Smooth muscle cell (in vitro differentiated cells): ENCODE measurements around the gene ABHD11. TPM values are rescaled to one million over a fixed set of nuclear protein-coding genes. Genes with fewer than 3 reads are reported as not detected.
A peak's percentile ranks its signal among the peaks of the same experiment; 100 is the strongest.

Experiments used
- DNase-seq: peaks from one replicate; lab custom pipeline; 2025; ENCODE audit not compliant: unreplicated experiment; lab: John Stamatoyannopoulos, UW
- H2AFZ ChIP-seq: fragments of 200-600 bp; sonication (generic); 2 replicates; pipeline ENCODE4 v1.6.0; 2016; ENCODE audit warnings: antibody characterized with exemption, low read depth, mild to moderate bottlenecking
- H3F3A ChIP-seq: fragments of 200-600 bp; sonication (generic); 2 replicates; pipeline ENCODE4 v1.6.0; 2017; ENCODE audit warnings: antibody characterized with exemption, low read depth
- H3K27ac ChIP-seq: fragments of 200-600 bp; sonication (generic); 2 replicates; pipeline ENCODE4 v1.5.1; 2016; ENCODE audit warnings: low read depth, mild to moderate bottlenecking
- H3K27me3 ChIP-seq: fragments of 200-600 bp; sonication (generic); 2 replicates; pipeline ENCODE4 v1.6.1; 2016; ENCODE audit warnings: low read depth, mild to moderate bottlenecking
- H3K36me3 ChIP-seq: fragments of 200-600 bp; sonication (generic); 2 replicates; pipeline ENCODE4 v1.5.1; 2016; ENCODE audit warnings: low read depth
- H3K4me1 ChIP-seq: fragments of 200-600 bp; sonication (generic); 2 replicates; pipeline ENCODE4 v1.5.1; 2016; ENCODE audit warnings: low read depth
- H3K4me2 ChIP-seq: fragments of 200-600 bp; sonication (generic); 2 replicates; pipeline ENCODE4 v1.6.0; 2016; ENCODE audit warnings: mild to moderate bottlenecking
- H3K4me3 ChIP-seq: fragments of 200-600 bp; sonication (generic); 2 replicates; pipeline ENCODE4 v1.5.1; 2016; ENCODE audit warnings: mild to moderate bottlenecking
- H3K79me2 ChIP-seq: fragments of 200-600 bp; sonication (generic); 2 replicates; pipeline ENCODE4 v1.6.0; 2016; ENCODE audit warnings: low read depth, mild to moderate bottlenecking
- H3K9ac ChIP-seq: fragments of 200-600 bp; sonication (generic); 2 replicates; pipeline ENCODE4 v1.6.0; 2016; ENCODE audit warnings: low read depth
- H3K9me3 ChIP-seq: fragments of 200-600 bp; sonication (generic); replicated peaks from 2 replicates; pipeline ENCODE4 v1.5.1; 2016; ENCODE audit warnings: low read depth
- H4K20me1 ChIP-seq: fragments of 200-600 bp; sonication (generic); 2 replicates; pipeline ENCODE4 v1.6.0; 2016; ENCODE audit warnings: low read depth
- CTCF ChIP-seq: fragments of 200-600 bp; sonication (generic); IDR thresholded peaks from 2 replicates; pipeline ENCODE4 v1.5.1; 2017; ENCODE audit warnings: borderline replicate concordance, mild to moderate bottlenecking, antibody characterized with exemption; ENCODE audit not compliant: insufficient read depth, poor library complexity, severe bottlenecking
- WGBS: methylation state at CpG from one replicate; pipeline ENCODE4 v1.1.7; 2016; ENCODE audit warnings: low lambda C conversion rate; 5-methylcytosine and 5-hydroxymethylcytosine counted together
- polyA plus RNA-seq: library from polyadenylated mRNA; unstranded; fragments of >200 nt; fragmentation: Nextera tagmentation; extraction: Ambion mirVana; gene quantifications from 2 replicates; pipeline ENCODE4 v1.2.1, GENCODE V29; 2016
- total RNA-seq: library from RNA; depleted of rRNA; stranded (reverse); fragments of >200 nt; gene quantifications from 2 replicates; pipeline ENCODE4 v1.2.3, GENCODE V29; 2014

The ABHD11 gene
- total and polyA plus RNA-seq, 2 experiments from 2014 or later = 14.1 to 16.5 TPM

DNA sequence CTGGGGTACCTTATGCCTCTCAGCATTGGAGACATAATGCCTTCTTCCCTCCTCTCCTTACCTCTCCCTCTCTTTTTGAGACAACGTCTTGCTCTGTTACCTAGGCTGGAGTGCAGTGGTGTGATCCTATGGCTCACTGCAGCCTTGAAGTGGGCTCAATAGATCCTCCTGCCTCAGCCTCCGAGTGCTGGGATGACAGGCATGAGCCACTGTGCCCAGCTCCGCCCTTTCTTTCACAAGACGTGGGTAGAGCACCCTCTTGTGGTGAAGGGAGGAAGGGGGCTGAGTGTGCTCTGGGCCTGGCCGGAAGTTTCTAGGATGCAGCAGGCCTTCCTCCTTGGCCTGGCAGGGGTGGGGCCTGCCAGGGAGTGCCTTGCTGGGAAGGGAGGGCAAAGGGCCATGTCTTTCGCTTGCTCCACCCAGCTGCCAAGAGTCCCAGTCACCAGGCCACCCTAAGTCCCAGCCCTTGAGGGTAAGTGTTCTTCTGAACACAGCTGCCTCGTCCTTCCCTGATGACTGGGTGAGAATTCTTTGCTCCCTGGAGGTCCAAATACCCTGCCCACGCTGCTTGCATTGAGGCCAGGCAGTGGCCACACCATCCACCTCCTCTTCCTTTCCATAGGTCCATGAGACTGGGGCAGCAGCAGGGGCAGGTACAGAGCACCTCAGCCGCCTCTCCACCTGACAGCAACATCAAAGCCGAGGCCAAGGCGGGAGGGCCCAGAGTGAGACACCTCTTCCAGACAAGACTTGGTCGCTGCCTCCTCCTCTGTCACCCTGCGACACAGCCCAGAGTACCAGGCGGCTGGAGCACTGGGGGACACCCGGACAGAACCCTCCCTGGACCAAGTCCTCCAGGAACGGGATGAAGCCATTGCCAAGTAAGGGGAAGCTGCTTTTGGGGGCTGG lies 3.7 kb downstream of the ABHD11 start:
- WGBS = 61% methylated on average over 16 of the region's 16 CpGs
- Histone ChIP-seq H4K20me1 (no peaks in the 10 kb centered on the region), H3K4me3 (no peak overlapping the region), H3F3A (no peaks in the 10 kb centered on the region), H3K4me1 (peaks cover 3% of the 10 kb centered on the region), H3K79me2 (no peaks in the 10 kb centered on the region), H3K36me3 (no peaks in the 10 kb centered on the region), H3K27ac (no peak overlapping the region), H3K9ac (no peak overlapping the region), H3K4me2 (no peak overlapping the region), H3K9me3 (no peaks in the 10 kb centered on the region), H3K27me3 (no peaks in the 10 kb centered on the region), H2AFZ (no peak overlapping the region)
- peak; percentile 69 for TF ChIP-seq CTCF
- peak; percentile 16 for DNase-seq

DNA sequence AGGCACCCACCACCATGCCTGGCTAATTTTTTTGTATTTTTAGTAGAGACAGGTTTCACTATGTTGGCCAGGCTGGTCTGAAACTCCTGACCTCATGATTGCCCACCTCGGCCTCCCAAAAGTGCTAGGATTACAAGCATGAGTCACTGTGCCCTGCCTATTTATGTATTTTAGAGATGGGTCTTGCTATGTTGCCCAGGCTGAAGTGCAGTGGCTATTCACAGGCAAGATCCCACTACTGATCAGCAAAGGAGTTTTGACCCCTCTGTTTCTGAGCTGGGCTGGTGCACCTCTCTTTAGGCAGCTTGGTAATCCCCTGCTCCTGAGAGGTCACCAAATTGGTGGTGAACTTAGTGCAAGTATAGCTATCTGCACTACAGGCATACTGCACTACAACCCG lies 6.2 kb downstream of the ABHD11 start:
- H3K4me3 ChIP-seq = no peak overlapping the region
- TF ChIP-seq CTCF = no peak
- no peaks in the 10 kb centered on the region for H4K20me1 ChIP-seq
- no peak overlapping the region for H3K9ac ChIP-seq
- no peaks in the 10 kb centered on the region for H3K27me3 ChIP-seq
- 79% methylated on average over 2 of the region's 2 CpGs for WGBS
- no peaks in the 10 kb centered on the region for H3F3A ChIP-seq
- H3K27ac ChIP-seq = no peak overlapping the region
- DNase-seq = no peak
- H3K4me1 ChIP-seq = no peaks in the 10 kb centered on the region
- H3K79me2 ChIP-seq = no peaks in the 10 kb centered on the region
- no peak overlapping the region for H3K4me2 ChIP-seq
- H2AFZ ChIP-seq = no peak overlapping the region
- no peaks in the 10 kb centered on the region for H3K9me3 ChIP-seq
- H3K36me3 ChIP-seq = no peaks in the 10 kb centered on the region

DNA sequence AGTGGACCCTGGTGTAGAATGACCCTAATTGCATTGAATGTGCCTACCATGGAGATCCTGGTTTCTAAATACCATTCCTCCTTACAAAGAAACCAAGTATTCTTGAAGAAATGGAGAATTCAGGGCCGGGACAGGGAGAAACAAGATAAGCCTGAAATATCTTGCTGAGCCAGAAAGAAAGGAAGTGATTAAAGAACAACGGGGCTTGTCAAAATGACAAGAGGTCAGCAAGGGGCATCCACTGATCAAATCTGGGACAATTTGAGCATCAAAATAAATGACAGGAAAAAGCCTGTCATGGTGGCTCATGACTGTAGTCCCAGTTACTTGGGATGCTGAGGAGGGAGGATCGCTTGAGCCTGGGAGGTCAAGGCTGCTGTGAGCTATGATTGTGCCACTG lies 8.1 kb downstream of the ABHD11 start:
- H4K20me1 ChIP-seq = no peaks in the 10 kb centered on the region
- no peaks in the 10 kb centered on the region for H3K27me3 ChIP-seq
- TF ChIP-seq CTCF = no peak
- no peak overlapping the region for H3K4me3 ChIP-seq
- no peak overlapping the region for H2AFZ ChIP-seq
- no peaks in the 10 kb centered on the region for H3K79me2 ChIP-seq
- no peaks in the 10 kb centered on the region for H3K9me3 ChIP-seq
- no peak overlapping the region for H3K27ac ChIP-seq
- H3K9ac ChIP-seq = no peak overlapping the region
- H3K4me1 ChIP-seq = no peaks in the 10 kb centered on the region
- 56% methylated on average over 3 of the region's 3 CpGs for WGBS
- no peaks in the 10 kb centered on the region for H3F3A ChIP-seq
- H3K36me3 ChIP-seq = no peaks in the 10 kb centered on the region
- no peak overlapping the region for H3K4me2 ChIP-seq
- no peak for DNase-seq

DNA sequence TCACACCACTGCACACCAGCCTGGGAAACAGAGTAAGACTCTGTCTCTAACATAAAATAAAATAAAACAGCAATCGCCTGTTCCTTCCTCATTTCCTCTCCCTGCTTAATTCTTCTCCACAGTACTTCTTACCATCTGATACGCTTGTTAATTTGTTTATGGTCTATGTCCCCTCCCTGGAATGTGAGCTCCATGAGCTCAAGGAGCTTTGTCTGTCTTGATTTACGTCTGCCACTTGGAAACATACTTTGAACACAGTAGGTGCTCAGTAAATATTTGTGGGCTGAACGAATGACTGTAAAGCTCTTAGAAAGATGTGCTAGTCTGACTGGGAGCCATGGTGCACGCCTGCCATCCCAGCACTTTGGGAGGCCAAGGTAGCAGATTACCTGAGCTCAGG lies 10.1 kb downstream of the ABHD11 start:
- no peaks in the 10 kb centered on the region for H3F3A ChIP-seq
- no peaks in the 10 kb centered on the region for H3K27me3 ChIP-seq
- WGBS = 78% methylated on average over 5 of the region's 5 CpGs
- no peak for TF ChIP-seq CTCF
- no peak overlapping the region for H3K27ac ChIP-seq
- no peaks in the 10 kb centered on the region for H3K36me3 ChIP-seq
- H2AFZ ChIP-seq = no peak overlapping the region
- no peaks in the 10 kb centered on the region for H4K20me1 ChIP-seq
- no peak overlapping the region for H3K4me3 ChIP-seq
- H3K79me2 ChIP-seq = no peaks in the 10 kb centered on the region
- H3K4me1 ChIP-seq = no peaks in the 10 kb centered on the region
- no peak for DNase-seq
- no peaks in the 10 kb centered on the region for H3K9me3 ChIP-seq
- no peak overlapping the region for H3K9ac ChIP-seq
- H3K4me2 ChIP-seq = no peak overlapping the region
